ENCODE measurements around the gene TRMT6.

DNA sequence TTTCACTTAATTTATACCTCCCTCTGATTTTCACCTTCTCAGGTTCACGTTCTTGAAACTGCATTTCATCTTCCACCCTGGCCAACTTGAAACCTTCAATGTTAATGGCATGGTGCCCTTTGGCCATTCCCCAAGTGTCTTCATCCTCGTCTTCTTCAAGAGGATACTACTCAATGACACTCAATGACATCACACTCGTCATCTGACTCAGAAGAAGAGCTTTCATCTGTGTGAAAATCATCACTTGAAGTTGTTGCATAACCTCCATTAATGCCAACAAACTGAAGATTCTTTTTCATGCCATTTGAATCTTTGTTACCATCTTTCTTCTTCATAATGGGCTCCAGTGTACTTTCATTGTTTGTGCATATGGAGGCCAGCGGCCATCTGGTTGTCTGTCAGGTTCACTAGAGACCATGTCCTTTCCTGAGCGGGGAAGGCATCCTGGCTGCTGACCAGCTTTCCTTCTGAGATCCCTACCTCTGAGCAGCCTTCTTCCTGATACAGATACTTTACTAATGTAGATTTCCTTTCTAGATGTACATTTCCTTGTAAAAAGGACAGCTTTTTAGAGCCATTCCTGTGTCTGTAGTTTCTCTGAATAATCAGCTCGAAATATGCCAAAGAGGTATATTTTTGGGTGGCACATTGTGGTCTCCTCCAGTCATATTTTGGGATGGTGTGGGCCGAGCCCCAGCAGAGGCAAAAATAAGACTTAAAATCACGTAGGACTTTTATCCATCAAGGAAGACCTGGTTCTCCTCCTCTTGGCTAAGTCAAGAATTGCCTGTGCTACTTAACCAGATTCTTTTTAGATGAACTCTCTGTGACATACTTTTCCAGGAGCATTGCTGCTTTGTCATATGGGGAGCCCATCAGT, 21.3 kb downstream of the TRMT6 start:
- TF ChIP-seq, protein P1, sequence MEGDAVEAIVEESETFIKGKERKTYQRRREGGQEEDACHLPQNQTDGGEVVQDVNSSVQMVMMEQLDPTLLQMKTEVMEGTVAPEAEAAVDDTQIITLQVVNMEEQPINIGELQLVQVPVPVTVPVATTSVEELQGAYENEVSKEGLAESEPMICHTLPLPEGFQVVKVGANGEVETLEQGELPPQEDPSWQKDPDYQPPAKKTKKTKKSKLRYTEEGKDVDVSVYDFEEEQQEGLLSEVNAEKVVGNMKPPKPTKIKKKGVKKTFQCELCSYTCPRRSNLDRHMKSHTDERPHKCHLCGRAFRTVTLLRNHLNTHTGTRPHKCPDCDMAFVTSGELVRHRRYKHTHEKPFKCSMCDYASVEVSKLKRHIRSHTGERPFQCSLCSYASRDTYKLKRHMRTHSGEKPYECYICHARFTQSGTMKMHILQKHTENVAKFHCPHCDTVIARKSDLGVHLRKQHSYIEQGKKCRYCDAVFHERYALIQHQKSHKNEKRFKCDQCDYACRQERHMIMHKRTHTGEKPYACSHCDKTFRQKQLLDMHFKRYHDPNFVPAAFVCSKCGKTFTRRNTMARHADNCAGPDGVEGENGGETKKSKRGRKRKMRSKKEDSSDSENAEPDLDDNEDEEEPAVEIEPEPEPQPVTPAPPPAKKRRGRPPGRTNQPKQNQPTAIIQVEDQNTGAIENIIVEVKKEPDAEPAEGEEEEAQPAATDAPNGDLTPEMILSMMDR (IDR thresholded peaks at IDR 0.05) = no peak
- no peak for TF ChIP-seq POLR2AphosphoS5 (IDR thresholded peaks at IDR 0.05)
- TF ChIP-seq EP300 (IDR thresholded peaks at IDR 0.05) = no peak
- TF ChIP-seq POLR2A (IDR thresholded peaks at IDR 0.05) = no peak

Data from sigmoid colon (tissue), 4 donors.